T-helper 1 cell treated with Interleukin-12 subunit alpha and Interleukin-12 subunit beta and Interleukin-4 antibody, amounts not matched to agents 30 ng/mL and 1 ng/mL, for 36 hours (primary cell): Measurements from ENCODE around the gene METTL18. TPM values are rescaled to one million over a fixed set of nuclear protein-coding genes. Genes with fewer than 3 reads are reported as not detected.

ENCODE experiments used
- intact Hi-C: fragments of 100-400 bp; cut with micrococcal nuclease; formaldehyde crosslinking; loops from one replicate; pipeline ENCODE4 v1.15.1; 2024
- total RNA-seq: library from RNA; stranded (reverse); gene quantifications from 2 replicates; pipeline ENCODE4 v1.2.3, GENCODE V29; 2022

Gene METTL18
- total RNA-seq, 1 donor from 2014 or later: 12.1 TPM

- intact Hi-C loops: no loop called here
These were observed 6.3 kb downstream of the METTL18 start for GRCh38 chr1:169788402-169788801.

- intact Hi-C loops: no loop called here
These were observed 7.7 kb downstream of the METTL18 start for GRCh38 chr1:169786974-169787373.

- intact Hi-C loops: no loop called here
These were observed 9.4 kb downstream of the METTL18 start for GRCh38 chr1:169785267-169785666.

- intact Hi-C loops: no loop called here
These were observed 10.6 kb downstream of the METTL18 start for GRCh38 chr1:169784102-169784501.

- intact Hi-C loops: no loop called here
These were observed 12.1 kb downstream of the METTL18 start for GRCh38 chr1:169782596-169782995.

GRCh38 chr1:169779970-169780369, 14.7 kb downstream of the METTL18 start:
- intact Hi-C loops: no loop called here

- intact Hi-C loops: no loop called here
These were observed 15.6 kb downstream of the METTL18 start for GRCh38 chr1:169779150-169779549.

GRCh38 chr1:169776440-169776839, 18.3 kb downstream of the METTL18 start:
- intact Hi-C loops: no loop called here

GRCh38 chr1:169768161-169768560, 26.5 kb downstream of the METTL18 start:
- intact Hi-C loops: no loop called here

GRCh38 chr1:169765580-169766331, 29.0 kb downstream of the METTL18 start:
- intact Hi-C loops: no loop called here

GRCh38 chr1:169764919-169765318, 29.8 kb downstream of the METTL18 start:
- intact Hi-C loops: no loop called here

- intact Hi-C loops: no loop called here
These were observed 32.0 kb downstream of the METTL18 start for GRCh38 chr1:169762699-169763098.

- intact Hi-C loops: no loop called here
These were observed 35.7 kb downstream of the METTL18 start for GRCh38 chr1:169759038-169759437.

- intact Hi-C loops: no loop called here
These were observed 41.2 kb downstream of the METTL18 start for GRCh38 chr1:169753549-169753948.

- intact Hi-C loops: no loop called here
These were observed 44.7 kb downstream of the METTL18 start for GRCh38 chr1:169750041-169750440.

GRCh38 chr1:169746550-169746949, 48.2 kb downstream of the METTL18 start:
- intact Hi-C loops: no loop called here

GRCh38 chr1:169745015-169745861, 49.5 kb downstream of the METTL18 start:
- intact Hi-C loops: no loop called here

Other genes with a start within 250 kb of the METTL18 start
- gene F5, start 208.4 kb downstream of the METTL18 start, total RNA-seq: 16.7 and 17.5 TPM in 2 replicates
- 0.15 and 0.24 TPM in 2 replicates for gene SELP, start 164.8 kb downstream of the METTL18 start, total RNA-seq
- 330 and 338 TPM in 2 replicates for gene SELL, start 83.3 kb downstream of the METTL18 start, total RNA-seq
- not detected in 2 replicates for gene SELE, start 60.8 kb downstream of the METTL18 start, total RNA-seq
- gene SCYL3, start 99.0 kb upstream of the METTL18 start, total RNA-seq: 17.0 and 17.7 TPM in 2 replicates